ENCODE measurements around the gene PACSIN1.
"Not testable (repeated sequence)": the region's sequence is repeated elsewhere in the genome, so short reads cannot be mapped to it uniquely, and the experiment has no call there.

The PACSIN1 gene

GRCh38 chr6:34457742-34458735, 7.8 kb upstream of the PACSIN1 start:
- no peak for DNase-seq

GRCh38 chr6:34459899-34460593, 5.8 kb upstream of the PACSIN1 start:
- DNase-seq: peak; percentile 38

GRCh38 chr6:34460796-34461507, 4.9 kb upstream of the PACSIN1 start:
- DNase-seq: no peak

GRCh38 chr6:34462010-34462409, 3.9 kb upstream of the PACSIN1 start:
- DNase-seq: no peak

GRCh38 chr6:34462551-34462971, 3.3 kb upstream of the PACSIN1 start:
- DNase-seq: no peak

GRCh38 chr6:34463299-34463698, 2.6 kb upstream of the PACSIN1 start:
- no peak for DNase-seq

- DNase-seq: no peak
Measured at GRCh38 chr6:34463849-34464248, 2.0 kb upstream of the PACSIN1 start.

- no peak for DNase-seq
Measured at GRCh38 chr6:34466242-34467185, 638 bp downstream of the PACSIN1 start.

- DNase-seq: no peak
Measured at GRCh38 chr6:34468378-34468892, 2.6 kb downstream of the PACSIN1 start.

GRCh38 chr6:34469499-34469898, 3.6 kb downstream of the PACSIN1 start:
- DNase-seq: no peak

- no peak for DNase-seq
Measured at GRCh38 chr6:34472425-34472824, 6.5 kb downstream of the PACSIN1 start.

GRCh38 chr6:34473967-34474366, 8.1 kb downstream of the PACSIN1 start:
- DNase-seq: no peak

- DNase-seq: no peak
Measured at GRCh38 chr6:34474754-34475153, 8.9 kb downstream of the PACSIN1 start.

GRCh38 chr6:34475238-34475682, 9.4 kb downstream of the PACSIN1 start:
- no peak for DNase-seq

- DNase-seq: no peak
Measured at GRCh38 chr6:34475767-34476328, 10.0 kb downstream of the PACSIN1 start.

- DNase-seq: no peak
Measured at GRCh38 chr6:34476447-34476846, 10.6 kb downstream of the PACSIN1 start.

GRCh38 chr6:34476921-34477320, 11.0 kb downstream of the PACSIN1 start:
- DNase-seq: no peak

- no peak for DNase-seq
Measured at GRCh38 chr6:34478796-34479195, 12.9 kb downstream of the PACSIN1 start.

- DNase-seq: not testable (repeated sequence)
Measured at GRCh38 chr6:34483781-34484180, 17.9 kb downstream of the PACSIN1 start.

- no peak for DNase-seq
Measured at GRCh38 chr6:34484391-34484790, 18.5 kb downstream of the PACSIN1 start.

GRCh38 chr6:34484899-34485298, 19.0 kb downstream of the PACSIN1 start:
- peak; percentile 46 for DNase-seq
